K562 (cell line): ENCODE measurements around the gene PTBP3. TPM values are rescaled to one million over a fixed set of nuclear protein-coding genes. Genes with fewer than 3 reads are reported as not detected.

Experiments used
- ASH1L ChIP-seq: fragments of 450-650 bp; IDR thresholded peaks from 2 replicates; pipeline ENCODE4 v1.6.1; 2018; ENCODE audit warnings: borderline replicate concordance, mild to moderate bottlenecking, low read depth; ENCODE audit not compliant: partially characterized antibody
- BHLHE40 ChIP-seq: IDR thresholded peaks from 2 replicates; pipeline ENCODE4 v1.6.1; 2011; ENCODE audit warnings: low read length, improper control_type of control experiment
- ESRRB ChIP-seq: fragments of 250-450 bp; sonication (Bioruptor Pico); IDR thresholded peaks from 2 replicates; pipeline ENCODE4 v1.5.0; 2020; ENCODE audit warnings: mild to moderate bottlenecking, moderate library complexity, borderline replicate concordance
- HDGF ChIP-seq: fragments of 450-650 bp; IDR thresholded peaks from 2 replicates; pipeline ENCODE4 v1.6.1; 2016
- KDM1A ChIP-seq, 2 experiments: fragments of 450-650 bp; IDR thresholded peaks; 2 replicates each; pipeline ENCODE4 v1.6.1; 2016; ENCODE audit warnings: mild to moderate bottlenecking in 2 of 2
- KLF1 ChIP-seq: fragments of 450-650 bp; IDR thresholded peaks from 2 replicates; pipeline ENCODE4 v1.6.1; 2016; ENCODE audit warnings: missing genetic modification characterization, missing compliant biosample characterization
- MECOM ChIP-seq: fragments of 250-450 bp; sonication (Bioruptor Pico); IDR thresholded peaks from 2 replicates; pipeline ENCODE4 v1.8.0; 2022; ENCODE audit warnings: inconsistent platforms
- NFIC ChIP-seq: fragments of 450-650 bp; IDR thresholded peaks from 2 replicates; pipeline ENCODE4 v1.6.1; 2017; ENCODE audit warnings: mild to moderate bottlenecking, inconsistent platforms
- NR1H2 ChIP-seq: sonication (generic); formaldehyde crosslinking; IDR thresholded peaks from 2 replicates; pipeline ENCODE4 v1.4.0; 2020; ENCODE audit warnings: mild to moderate bottlenecking, missing genetic modification reagents
- NRF1 ChIP-seq, 2 experiments: fragments of 450-650 bp; IDR thresholded peaks in 1 of 2; conservative IDR thresholded peaks in 1 of 2; 2 replicates each; pipeline ENCODE4 v1.6.1; 2014; ENCODE audit warnings: mild to moderate bottlenecking in 2 of 2
- PPARD ChIP-seq: fragments of 250-450 bp; sonication (Bioruptor Pico); IDR thresholded peaks from 2 replicates; pipeline ENCODE4 v1.8.0; 2022; ENCODE audit warnings: inconsistent platforms, mild to moderate bottlenecking, moderate library complexity
- RFX1 ChIP-seq: fragments of 450-650 bp; IDR thresholded peaks from 2 replicates; pipeline ENCODE4 v1.6.1; 2016; ENCODE audit warnings: mild to moderate bottlenecking, moderate library complexity
- U2AF2 ChIP-seq: fragments of 200-400 bp; formaldehyde crosslinking; optimal IDR thresholded peaks from 2 replicates; pipeline ENCODE3; 2017; ENCODE audit warnings: low read depth, mild to moderate bottlenecking, low read length
- ZNF175 ChIP-seq: fragments of 200-800 bp; sonication (Bioruptor generic); IDR thresholded peaks from 2 replicates; pipeline ENCODE4 v1.6.1; 2016; ENCODE audit warnings: low read depth, mild to moderate bottlenecking, missing genetic modification characterization, missing compliant biosample characterization
- ZNF184 ChIP-seq: sonication (generic); formaldehyde crosslinking; IDR thresholded peaks from 2 replicates; pipeline ENCODE4 v1.5.0; 2020; ENCODE audit warnings: missing genetic modification reagents
- ZNF668 ChIP-seq: fragments of 250-450 bp; sonication (Bioruptor Pico); IDR thresholded peaks from 2 replicates; pipeline ENCODE4 v1.8.0; 2022; ENCODE audit warnings: mild to moderate bottlenecking, inconsistent platforms
- ZNF696 ChIP-seq: fragments of 250-450 bp; sonication (Bioruptor Pico); conservative IDR thresholded peaks from 2 replicates; pipeline ENCODE4 v1.4.0; 2020; ENCODE audit warnings: mild to moderate bottlenecking, moderate library complexity
- ZNF785 ChIP-seq: fragments of 250-450 bp; sonication (Bioruptor Pico); IDR thresholded peaks from 2 replicates; pipeline ENCODE4 v1.4.0; 2020; ENCODE audit warnings: mild to moderate bottlenecking
- polyA plus RNA-seq, 8 experiments: library from polyadenylated mRNA; depleted of rRNA in 4 of 8; stranded (reverse) in 5 of 8; unstranded in 3 of 8; fragments of >200 nt; fragmentation: Nextera tagmentation in 2 of 8; fragmentation: Illumina TruSeq in 1 of 8; extraction: Ambion mirVana in 2 of 8; extraction: Trizol in 1 of 8; gene quantifications; 2 replicates each; pipeline versions ENCODE4 v1.2.1 to v1.2.3, GENCODE V29; 2011 to 2014; ENCODE audit warnings: inconsistent platforms in 1 of 8, missing spikeins in 1 of 8
- total RNA-seq, 7 experiments: library from RNA; depleted of rRNA in 6 of 7; stranded (reverse); fragments of >200 nt in 6 of 7; fragmentation: Illumina TruSeq in 2 of 7; extraction: Trizol in 2 of 7; gene quantifications; 2 replicates each; pipeline versions ENCODE4 v1.2.1 to v1.2.3, GENCODE V29; 2011 to 2021; ENCODE audit warnings: low replicate concordance in 1 of 7
- TF ChIP-seq, protein P1 (sequence below): fragments of 250-450 bp; sonication (Bioruptor Pico); IDR thresholded peaks from 2 replicates; pipeline ENCODE4 v1.4.0; 2020
- TF ChIP-seq, protein P2 (sequence below), 2 experiments: fragments of 450-650 bp; conservative IDR thresholded peaks; 2 replicates each; pipeline ENCODE4 v1.6.1; 2017; ENCODE audit warnings: mild to moderate bottlenecking in 2 of 2, moderate library complexity in 2 of 2
- TF ChIP-seq, protein P3 (sequence below): sonication (generic); formaldehyde crosslinking; IDR thresholded peaks from 2 replicates; pipeline ENCODE4 v1.8.0; 2022; ENCODE audit warnings: mild to moderate bottlenecking, missing genetic modification reagents

The PTBP3 gene
- total and polyA plus RNA-seq, 9 of the 15 experiments (the other 6 are each of a cell fraction or from before 2014, with no cell fraction given): 22.4 to 132 (median 68.0) TPM

DNA sequence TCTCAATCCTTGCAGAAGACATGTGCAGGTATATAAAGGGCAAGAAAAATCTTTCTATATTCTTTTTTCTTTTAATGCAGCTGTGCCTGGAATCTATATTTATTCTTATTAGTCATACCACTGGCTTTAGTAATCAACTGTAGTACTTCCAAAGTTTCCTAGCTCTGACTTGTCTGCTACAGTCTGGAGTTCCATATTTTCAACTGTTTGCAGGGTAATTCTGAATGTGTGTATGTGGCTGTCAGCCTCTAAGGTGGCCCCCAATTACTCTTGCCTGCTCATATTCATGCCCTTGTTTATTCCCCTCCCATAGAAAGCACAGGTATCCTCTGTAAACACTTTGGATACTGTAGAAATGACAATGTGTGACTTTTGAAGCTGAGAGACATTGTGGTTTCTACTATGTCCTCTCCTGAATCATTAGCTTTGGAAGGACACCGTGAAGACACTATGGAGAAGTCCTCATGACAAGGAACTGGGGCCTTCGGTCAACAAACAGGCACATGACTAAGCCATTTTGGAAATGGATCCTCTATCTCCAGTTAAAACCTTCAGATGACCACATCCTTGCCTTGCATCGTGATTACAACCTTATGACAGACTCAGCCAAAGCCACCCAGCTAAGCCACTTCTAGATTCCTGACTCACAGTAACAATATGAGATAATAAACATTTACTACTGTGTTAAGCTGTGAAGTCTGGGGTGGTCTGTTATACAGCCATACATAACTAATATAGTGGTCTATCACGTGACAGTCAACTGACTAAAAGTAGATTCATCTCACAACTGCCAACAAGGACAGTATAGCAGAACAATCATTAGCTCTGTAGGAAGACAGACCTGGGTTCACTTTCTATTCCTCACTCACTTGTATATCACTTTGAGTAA is 108.8 kb downstream of the PTBP3 start (continued):
- TF ChIP-seq ASH1L (no peak), ZNF175 (CRISPR knock-in tag) (peak; percentile 97), ZNF785 (CRISPR knock-in tag) (no peak), NRF1 (conservative IDR thresholded peaks at IDR 0.05 in 1 of 2, IDR thresholded peaks at IDR 0.05 in 1 of 2) (peak; percentile 15 to 24; a peak in 1 of 4 replicates), U2AF2 (no peak), PPARD (CRISPR knock-in tag) (no peak), ZNF696 (CRISPR knock-in tag) (no peak), BHLHE40 (peak; percentile 63), ZNF668 (CRISPR knock-in tag) (no peak), MECOM (no peak; the same call in 1 of the 2 replicates), NR1H2 (CRISPR knock-in tag) (no peak), HDGF (no peak), RFX1 (no peak), NFIC (no peak), ZNF184 (CRISPR knock-in tag) (no peak), KDM1A (IDR thresholded peaks at IDR 0.05) (no peak), KLF1 (tag) (no peak), ESRRB (CRISPR knock-in tag) (no peak)
- TF ChIP-seq, protein P1, sequence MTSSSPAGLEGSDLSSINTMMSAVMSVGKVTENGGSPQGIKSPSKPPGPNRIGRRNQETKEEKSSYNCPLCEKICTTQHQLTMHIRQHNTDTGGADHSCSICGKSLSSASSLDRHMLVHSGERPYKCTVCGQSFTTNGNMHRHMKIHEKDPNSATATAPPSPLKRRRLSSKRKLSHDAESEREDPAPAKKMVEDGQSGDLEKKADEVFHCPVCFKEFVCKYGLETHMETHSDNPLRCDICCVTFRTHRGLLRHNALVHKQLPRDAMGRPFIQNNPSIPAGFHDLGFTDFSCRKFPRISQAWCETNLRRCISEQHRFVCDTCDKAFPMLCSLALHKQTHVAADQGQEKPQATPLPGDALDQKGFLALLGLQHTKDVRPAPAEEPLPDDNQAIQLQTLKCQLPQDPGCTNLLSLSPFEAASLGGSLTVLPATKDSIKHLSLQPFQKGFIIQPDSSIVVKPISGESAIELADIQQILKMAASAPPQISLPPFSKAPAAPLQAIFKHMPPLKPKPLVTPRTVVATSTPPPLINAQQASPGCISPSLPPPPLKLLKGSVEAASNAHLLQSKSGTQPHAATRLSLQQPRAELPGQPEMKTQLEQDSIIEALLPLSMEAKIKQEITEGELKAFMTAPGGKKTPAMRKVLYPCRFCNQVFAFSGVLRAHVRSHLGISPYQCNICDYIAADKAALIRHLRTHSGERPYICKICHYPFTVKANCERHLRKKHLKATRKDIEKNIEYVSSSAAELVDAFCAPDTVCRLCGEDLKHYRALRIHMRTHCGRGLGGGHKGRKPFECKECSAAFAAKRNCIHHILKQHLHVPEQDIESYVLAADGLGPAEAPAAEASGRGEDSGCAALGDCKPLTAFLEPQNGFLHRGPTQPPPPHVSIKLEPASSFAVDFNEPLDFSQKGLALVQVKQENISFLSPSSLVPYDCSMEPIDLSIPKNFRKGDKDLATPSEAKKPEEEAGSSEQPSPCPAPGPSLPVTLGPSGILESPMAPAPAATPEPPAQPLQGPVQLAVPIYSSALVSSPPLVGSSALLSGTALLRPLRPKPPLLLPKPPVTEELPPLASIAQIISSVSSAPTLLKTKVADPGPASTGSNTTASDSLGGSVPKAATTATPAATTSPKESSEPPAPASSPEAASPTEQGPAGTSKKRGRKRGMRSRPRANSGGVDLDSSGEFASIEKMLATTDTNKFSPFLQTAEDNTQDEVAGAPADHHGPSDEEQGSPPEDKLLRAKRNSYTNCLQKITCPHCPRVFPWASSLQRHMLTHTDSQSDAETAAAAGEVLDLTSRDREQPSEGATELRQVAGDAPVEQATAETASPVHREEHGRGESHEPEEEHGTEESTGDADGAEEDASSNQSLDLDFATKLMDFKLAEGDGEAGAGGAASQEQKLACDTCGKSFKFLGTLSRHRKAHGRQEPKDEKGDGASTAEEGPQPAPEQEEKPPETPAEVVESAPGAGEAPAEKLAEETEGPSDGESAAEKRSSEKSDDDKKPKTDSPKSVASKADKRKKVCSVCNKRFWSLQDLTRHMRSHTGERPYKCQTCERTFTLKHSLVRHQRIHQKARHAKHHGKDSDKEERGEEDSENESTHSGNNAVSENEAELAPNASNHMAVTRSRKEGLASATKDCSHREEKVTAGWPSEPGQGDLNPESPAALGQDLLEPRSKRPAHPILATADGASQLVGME (CRISPR knock-in tag): no peak
- TF ChIP-seq, protein P2, sequence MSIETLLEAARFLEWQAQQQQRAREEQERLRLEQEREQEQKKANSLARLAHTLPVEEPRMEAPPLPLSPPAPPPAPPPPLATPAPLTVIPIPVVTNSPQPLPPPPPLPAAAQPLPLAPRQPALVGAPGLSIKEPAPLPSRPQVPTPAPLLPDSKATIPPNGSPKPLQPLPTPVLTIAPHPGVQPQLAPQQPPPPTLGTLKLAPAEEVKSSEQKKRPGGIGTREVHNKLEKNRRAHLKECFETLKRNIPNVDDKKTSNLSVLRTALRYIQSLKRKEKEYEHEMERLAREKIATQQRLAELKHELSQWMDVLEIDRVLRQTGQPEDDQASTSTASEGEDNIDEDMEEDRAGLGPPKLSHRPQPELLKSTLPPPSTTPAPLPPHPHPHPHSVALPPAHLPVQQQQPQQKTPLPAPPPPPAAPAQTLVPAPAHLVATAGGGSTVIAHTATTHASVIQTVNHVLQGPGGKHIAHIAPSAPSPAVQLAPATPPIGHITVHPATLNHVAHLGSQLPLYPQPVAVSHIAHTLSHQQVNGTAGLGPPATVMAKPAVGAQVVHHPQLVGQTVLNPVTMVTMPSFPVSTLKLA (conservative IDR thresholded peaks at IDR 0.05): peak; percentile 36 to 57; a peak in 3 of 4 replicates
- TF ChIP-seq, protein P3, sequence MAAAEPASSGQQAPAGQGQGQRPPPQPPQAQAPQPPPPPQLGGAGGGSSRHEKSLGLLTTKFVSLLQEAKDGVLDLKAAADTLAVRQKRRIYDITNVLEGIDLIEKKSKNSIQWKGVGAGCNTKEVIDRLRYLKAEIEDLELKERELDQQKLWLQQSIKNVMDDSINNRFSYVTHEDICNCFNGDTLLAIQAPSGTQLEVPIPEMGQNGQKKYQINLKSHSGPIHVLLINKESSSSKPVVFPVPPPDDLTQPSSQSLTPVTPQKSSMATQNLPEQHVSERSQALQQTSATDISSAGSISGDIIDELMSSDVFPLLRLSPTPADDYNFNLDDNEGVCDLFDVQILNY: no peak
